ENCODE data around the gene FAM180A.

DNA sequence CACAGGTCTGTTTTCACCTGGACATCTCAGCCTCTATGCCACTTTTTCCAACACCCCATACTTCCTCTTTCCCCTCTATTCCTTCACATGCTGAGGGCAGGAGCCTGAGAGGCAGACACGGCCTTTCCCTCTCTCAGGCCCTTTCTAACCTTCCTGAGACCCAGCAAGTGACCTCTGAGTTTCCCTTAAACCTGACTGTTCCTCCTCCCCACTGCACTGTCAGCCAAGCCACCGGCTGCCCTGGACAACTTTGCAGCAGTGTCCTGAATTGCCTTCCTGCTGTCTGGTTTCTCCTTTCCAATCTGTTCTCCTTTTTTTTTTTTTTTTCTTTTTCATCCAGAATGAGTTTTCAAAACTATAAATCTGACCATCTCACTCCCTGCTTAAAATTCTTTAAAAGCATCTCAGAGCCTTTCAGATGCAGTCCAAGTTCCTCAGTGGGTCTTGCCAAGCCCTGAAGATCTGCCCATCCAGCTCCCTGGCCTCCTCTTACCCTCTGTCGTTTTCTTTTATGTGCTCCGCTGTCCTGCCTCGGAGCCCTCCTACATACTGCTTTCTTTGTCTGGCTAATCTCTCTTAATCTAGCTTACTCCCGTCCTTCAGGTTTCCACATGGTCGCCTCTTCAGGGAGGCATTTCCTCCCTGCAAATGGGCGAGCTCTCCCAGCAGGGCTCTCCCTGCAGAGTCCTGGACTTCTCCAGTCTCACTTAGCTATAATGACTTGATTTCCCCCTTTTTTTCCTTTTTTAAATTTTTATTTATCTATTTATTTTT, 51.1 kb downstream of the FAM180A start:
- no peak for TF ChIP-seq SUZ12 (IDR thresholded peaks at IDR 0.05; ENCODE audit: extremely low read depth, insufficient read depth, insufficient read length)
- TF ChIP-seq YY1 (IDR thresholded peaks at IDR 0.05; ENCODE audit: insufficient read depth, insufficient read length), result no peak
